ENCODE data around the gene RPS6KA1.
"Not testable (repeated sequence)": the region's sequence is repeated elsewhere in the genome, so short reads cannot be mapped to it uniquely, and the experiment has no call there.

The RPS6KA1 gene

DNA sequence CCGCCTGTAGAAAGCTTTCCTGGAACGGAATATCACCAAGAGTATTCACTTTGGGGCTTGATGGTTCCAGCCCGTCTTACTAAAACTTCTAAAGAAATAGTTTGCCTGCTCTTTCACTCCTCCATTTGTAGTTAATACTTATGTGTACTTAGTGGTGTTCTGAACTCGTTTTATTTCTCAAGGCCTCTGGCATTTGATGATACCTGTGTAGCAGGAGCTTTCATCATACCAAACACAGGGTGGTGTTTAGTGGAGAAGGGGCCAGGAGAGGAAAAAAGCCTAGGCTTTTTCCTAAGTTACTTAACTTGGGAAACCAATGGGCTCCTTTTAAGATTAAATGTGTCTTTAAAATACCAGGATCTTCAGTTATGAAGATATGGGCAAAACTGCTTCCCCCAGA lies 74.3 kb downstream of the RPS6KA1 start:
- DNase-seq = no peak

GRCh38 chr1:26607186-26607585 lies 77.6 kb downstream of the RPS6KA1 start:
- DNase-seq = no peak

GRCh38 chr1:26608895-26609294 lies 79.3 kb downstream of the RPS6KA1 start:
- no peak for DNase-seq

GRCh38 chr1:26610781-26611180 lies 81.2 kb downstream of the RPS6KA1 start:
- no peak for DNase-seq

DNA sequence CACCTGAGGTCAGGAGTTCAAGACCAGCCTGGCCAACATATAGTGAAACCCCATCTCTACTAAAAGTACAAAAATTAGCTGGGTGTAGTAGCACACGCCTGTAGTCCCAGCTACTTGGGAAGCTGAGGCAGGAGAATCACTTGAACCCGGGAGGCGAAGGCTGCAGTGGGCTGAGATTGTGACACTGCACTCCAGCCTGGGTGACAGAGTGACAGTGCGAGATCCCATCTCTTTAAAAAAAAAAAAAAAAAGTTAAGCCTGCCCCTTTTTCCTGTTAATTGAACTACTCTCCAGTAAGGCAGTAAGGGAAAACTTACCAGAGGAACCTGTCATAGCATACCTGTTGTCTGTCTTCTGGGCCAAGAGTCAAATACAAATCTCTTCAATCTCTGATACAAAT lies 83.1 kb downstream of the RPS6KA1 start:
- DNase-seq = not testable (repeated sequence)

DNA sequence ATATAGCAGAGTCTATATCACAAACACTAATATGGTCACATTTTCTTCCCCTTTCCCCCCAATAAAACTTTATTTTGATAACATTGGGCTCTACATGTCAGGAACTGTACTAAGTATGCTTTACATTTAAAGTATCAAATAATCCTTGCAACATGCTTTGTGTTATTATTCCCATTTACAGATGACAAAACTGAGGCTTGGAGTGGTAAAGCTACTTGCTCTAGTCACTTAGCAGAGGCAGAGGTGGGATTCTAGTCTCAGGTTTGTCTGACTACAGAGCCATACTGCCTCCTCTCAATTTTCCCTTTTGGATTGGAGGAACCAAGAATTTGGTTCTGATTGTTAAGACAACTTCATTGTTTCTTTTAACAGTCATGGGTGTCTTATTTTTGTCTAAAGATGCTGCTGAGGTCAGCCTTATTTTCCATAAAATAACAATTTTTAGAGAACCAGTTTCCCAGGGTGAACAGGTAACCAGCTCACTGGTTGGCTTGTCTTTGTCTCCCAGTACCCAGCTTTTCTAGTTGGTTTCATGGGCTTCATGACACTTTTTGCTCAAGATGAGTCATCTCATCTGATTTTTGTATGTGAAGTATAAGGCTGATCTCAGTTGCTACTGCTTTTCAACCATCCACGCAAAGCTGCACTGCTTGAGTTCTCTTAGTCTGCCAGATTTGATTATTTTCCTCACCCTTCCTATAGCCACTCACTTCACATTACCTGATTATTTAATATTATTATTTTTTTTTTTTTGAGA lies 85.3 kb downstream of the RPS6KA1 start:
- DNase-seq = no peak

GRCh38 chr1:26616881-26617280 lies 87.3 kb downstream of the RPS6KA1 start:
- DNase-seq = no peak

- no peak for DNase-seq
These were observed 89.0 kb downstream of the RPS6KA1 start for GRCh38 chr1:26618561-26618960.
